H1 (cell line): ENCODE measurements around the gene DYNC1I1. TPM values are rescaled to one million over a fixed set of nuclear protein-coding genes. Genes with fewer than 3 reads are reported as not detected.

Source experiments
- GABPA ChIP-seq: IDR thresholded peaks from 2 replicates; pipeline ENCODE4 v1.6.1; 2011; ENCODE audit warnings: mild to moderate bottlenecking, low read length, moderate library complexity, borderline replicate concordance; ENCODE audit not compliant: insufficient read depth
- JUND ChIP-seq: IDR thresholded peaks from 2 replicates; pipeline ENCODE4 v1.6.1; 2011; ENCODE audit warnings: mild to moderate bottlenecking, improper control_type of control experiment, low read length
- SRF ChIP-seq: IDR thresholded peaks from 2 replicates; pipeline ENCODE4 v1.6.1; 2011; ENCODE audit warnings: mild to moderate bottlenecking, low read depth, low read length, moderate library complexity
- TEAD4 ChIP-seq: IDR thresholded peaks from 2 replicates; pipeline ENCODE4 v1.6.1; 2012; ENCODE audit warnings: low read depth, low read length, inconsistent platforms, mixed read lengths
- polyA plus RNA-seq, 7 experiments: library from polyadenylated mRNA; depleted of rRNA in 3 of 7; stranded (reverse) in 5 of 7; unstranded in 2 of 7; fragments of >200 nt in 5 of 7; fragments of 200-250 nt in 2 of 7; gene quantifications; 1 replicate in 5 of 7; 2 replicates in 1 of 7; 4 replicates in 1 of 7; pipeline versions ENCODE4 v1.2.1 to v1.2.3, GENCODE V29; 2011 to 2013; ENCODE audit warnings: missing spikeins in 2 of 7, mixed read lengths in 2 of 7
- total RNA-seq: library from RNA; stranded (reverse); fragmentation: NEBNext Ultra II Directional; extraction: Animal tissue kit (Norgen Biotek cat#: 25700); gene quantifications from 2 replicates; pipeline ENCODE4 v1.2.1, GENCODE V29; 2021
- TF ChIP-seq, protein P1 (sequence below): IDR thresholded peaks from 2 replicates; pipeline ENCODE4 v1.6.1; 2012; ENCODE audit warnings: inconsistent platforms

DYNC1I1 gene
- total and polyA plus RNA-seq, 2 of the 8 experiments (the other 6 are each of a cell fraction or from before 2014, with no cell fraction given) = 0.45 to 0.58 TPM

DNA sequence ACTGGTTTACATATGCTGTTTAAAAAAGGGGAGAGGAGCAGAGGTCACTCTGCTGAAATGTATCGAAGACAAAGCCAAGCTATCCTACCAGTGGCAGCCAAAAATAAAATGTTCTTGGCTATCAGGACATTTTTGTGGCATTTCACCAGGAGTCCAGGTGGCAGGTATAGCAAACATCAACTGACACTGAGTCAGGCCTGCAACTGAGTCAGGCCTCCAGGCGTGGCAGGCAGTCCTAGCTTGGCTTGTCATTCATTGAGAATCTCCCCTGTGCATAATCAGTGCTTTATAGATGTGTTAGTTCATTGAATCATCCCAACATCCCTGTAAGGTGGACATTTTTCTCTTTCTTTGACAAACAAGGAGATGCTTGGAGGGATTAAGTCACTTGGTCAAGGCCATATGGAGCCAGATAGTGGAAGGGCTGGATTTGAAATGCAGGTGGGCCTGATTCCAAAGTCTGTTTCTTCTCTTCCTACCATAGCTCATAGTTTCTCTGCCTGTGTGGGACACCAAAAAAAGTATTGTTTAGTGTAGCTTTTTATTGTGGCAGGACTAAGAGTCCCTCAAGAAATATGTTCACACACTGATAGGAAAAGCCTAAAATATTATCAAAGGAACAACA, 4.3 kb downstream of the DYNC1I1 start (continued):
- no peak for TF ChIP-seq JUND
- TF ChIP-seq SRF = no peak
- TF ChIP-seq TEAD4 = no peak
- TF ChIP-seq GABPA = no peak
- TF ChIP-seq, protein P1, sequence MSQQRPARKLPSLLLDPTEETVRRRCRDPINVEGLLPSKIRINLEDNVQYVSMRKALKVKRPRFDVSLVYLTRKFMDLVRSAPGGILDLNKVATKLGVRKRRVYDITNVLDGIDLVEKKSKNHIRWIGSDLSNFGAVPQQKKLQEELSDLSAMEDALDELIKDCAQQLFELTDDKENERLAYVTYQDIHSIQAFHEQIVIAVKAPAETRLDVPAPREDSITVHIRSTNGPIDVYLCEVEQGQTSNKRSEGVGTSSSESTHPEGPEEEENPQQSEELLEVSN = no peak
